ENCODE results near the gene MED13.

GRCh38 chr17:62086737-62087136, 21.7 kb upstream of the MED13 start:
- TF ChIP-seq CTCF (IDR thresholded peaks at IDR 0.05), result no peak
- TF ChIP-seq POLR2A (IDR thresholded peaks at IDR 0.05), result no peak
